Posterior cingulate gyrus (tissue), 11 donors: Measurements from ENCODE around the gene C1QTNF7.

ENCODE experiments used
- DNase-seq, 10 donors: peaks; one replicate each; pipeline versions ENCODE4 v3.0.0 to v3.0.0-alpha.2; 2020 to 2021; ENCODE audit warnings: mixed read lengths in 3 of 10
- intact Hi-C: fragments of 100-400 bp; cut with DNase I; formaldehyde crosslinking; loops from one replicate; pipeline ENCODE4 v1.15.1; 2023

The C1QTNF7 gene, protein sequence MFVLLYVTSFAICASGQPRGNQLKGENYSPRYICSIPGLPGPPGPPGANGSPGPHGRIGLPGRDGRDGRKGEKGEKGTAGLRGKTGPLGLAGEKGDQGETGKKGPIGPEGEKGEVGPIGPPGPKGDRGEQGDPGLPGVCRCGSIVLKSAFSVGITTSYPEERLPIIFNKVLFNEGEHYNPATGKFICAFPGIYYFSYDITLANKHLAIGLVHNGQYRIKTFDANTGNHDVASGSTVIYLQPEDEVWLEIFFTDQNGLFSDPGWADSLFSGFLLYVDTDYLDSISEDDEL

DNA sequence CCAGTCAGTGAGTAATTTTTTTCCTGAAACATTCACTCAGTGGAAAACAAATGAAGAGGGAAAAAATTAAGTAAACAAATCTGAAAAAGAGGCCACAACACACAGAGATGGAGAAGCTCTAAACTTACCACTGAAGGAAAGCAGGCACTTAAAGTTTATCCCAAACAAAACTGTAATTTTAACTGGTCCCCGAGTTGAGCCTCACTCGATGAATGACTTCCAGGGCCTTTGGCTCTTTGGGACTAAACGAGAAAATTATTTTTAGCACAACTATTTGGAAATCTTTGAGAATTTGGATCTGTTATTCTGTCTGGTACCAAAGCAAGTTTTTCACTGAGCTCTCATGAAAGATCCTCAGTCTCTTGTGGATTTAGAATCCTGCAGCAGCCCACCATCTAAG is at the start of gene C1QTNF7:
C1QTNF7 (plus strand) TSS at position 333 of the 400 bp plus-strand sequence. CDS start 7,711 bp downstream, outside the sequence.
- no peak for DNase-seq

GRCh38 chr4:15378062-15378461 is 49.8 kb upstream of the C1QTNF7 start:
- intact Hi-C loops: no loop called here
- no peak for DNase-seq

More for the DNA sequence above, at the start of gene C1QTNF7:
- intact Hi-C loops: no loop called here

DNA sequence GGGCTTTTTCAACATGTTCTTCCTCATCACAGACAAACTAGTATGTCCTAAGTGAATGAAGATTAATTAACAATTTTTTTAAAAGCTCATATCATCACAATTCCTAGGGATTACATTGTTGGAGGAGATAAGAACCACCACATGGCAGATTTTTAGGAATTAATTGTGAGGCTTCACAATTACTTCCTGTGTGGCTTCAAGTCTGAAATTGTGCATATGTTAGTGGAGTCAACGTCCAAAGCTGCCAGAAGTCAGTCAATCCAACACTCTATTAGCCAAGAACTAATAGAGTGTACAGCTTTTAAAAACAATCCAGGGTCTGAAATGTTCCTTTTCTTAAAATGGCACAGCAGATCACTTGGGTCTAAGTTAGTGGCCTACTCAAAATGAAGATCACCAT is 49.3 kb upstream of the C1QTNF7 start:
- no peak for DNase-seq
- intact Hi-C loops: no loop called here

DNA sequence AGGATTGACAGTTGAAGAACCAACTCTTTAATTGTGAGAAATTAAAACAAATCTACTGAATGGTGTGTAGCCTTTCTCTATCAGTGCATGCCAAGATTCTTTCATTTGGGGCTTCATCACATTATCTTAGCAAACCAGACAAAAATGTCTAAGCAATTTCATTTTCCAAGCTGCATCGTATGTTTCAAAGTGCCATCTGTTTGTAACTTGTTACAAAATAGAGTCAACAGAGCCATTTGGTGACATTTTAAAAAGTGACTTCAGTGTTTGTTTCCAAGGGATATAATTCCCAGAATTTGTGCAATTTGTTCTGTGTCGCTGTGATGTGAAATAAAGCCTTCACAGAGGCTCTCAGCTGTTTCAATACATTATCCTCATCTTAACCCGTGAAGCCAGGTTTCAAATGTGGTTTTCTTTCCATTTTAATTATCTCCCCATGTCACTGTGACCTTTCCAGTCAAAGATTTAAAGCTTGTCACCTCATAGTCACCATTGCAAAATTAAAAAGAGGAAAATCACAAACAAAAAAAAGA is 46.0 kb upstream of the C1QTNF7 start:
- intact Hi-C loops: no loop called here
- no peak for DNase-seq

DNA sequence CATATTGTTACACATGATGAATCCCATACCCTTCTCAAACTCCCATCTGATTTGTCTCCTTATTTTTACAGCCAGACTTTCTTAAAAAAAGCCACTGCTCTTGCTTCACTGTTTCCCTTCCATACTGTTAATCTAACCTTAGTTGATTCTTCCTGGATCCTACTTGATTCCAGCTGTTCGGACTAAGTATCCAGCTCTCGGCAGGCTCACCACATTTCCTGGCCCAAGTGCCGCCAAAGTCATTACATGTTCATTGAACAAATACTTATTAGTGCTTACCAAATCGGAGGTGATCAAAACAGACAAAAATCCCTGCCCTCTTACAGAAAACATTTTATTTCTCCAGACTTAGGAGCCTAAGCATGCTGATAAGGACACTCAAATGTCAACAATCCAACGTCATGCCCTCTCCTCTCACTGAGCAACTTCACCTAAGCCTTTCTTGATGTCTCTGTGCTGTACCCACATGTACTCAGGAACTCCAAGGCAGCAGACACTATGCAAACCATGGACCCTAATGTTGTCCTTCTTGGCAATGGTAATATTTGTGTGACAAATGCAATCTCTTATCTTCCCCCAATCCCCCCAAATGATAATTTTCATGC is 45.1 kb upstream of the C1QTNF7 start:
- DNase-seq: no peak
- intact Hi-C loops: no loop called here

GRCh38 chr4:15385515-15385914 is 42.3 kb upstream of the C1QTNF7 start:
- intact Hi-C loops: no loop called here
- DNase-seq: no peak

- peak in 2 of 10 donors; percentile 23 to 65 for DNase-seq
- intact Hi-C loops: no loop called here
These were observed 41.9 kb upstream of the C1QTNF7 start for GRCh38 chr4:15385928-15386327.

DNA sequence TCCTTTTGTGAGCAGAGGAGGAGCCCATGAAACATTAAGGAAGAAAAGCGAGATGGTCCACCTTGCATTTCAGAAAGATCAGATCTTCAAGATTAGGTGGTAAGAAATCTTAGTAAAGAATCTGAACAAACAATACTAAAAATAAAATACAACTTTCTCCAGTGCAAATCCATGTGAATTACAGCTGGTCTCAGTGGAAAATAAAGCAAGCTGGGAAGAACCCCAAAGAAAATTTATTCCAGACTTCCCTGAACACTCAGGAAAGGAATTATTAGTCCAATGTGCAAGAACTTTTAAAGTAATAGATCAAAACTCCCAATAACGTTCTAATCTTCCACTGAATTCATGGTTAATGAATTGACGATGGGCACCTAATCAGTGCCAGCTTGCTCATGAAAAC is 37.3 kb upstream of the C1QTNF7 start:
- DNase-seq: no peak
- intact Hi-C loops: loop anchor here (10.0 kb wide), 1 partner anchor 156 kb away; no protein-coding TSS in a partner anchor

DNA sequence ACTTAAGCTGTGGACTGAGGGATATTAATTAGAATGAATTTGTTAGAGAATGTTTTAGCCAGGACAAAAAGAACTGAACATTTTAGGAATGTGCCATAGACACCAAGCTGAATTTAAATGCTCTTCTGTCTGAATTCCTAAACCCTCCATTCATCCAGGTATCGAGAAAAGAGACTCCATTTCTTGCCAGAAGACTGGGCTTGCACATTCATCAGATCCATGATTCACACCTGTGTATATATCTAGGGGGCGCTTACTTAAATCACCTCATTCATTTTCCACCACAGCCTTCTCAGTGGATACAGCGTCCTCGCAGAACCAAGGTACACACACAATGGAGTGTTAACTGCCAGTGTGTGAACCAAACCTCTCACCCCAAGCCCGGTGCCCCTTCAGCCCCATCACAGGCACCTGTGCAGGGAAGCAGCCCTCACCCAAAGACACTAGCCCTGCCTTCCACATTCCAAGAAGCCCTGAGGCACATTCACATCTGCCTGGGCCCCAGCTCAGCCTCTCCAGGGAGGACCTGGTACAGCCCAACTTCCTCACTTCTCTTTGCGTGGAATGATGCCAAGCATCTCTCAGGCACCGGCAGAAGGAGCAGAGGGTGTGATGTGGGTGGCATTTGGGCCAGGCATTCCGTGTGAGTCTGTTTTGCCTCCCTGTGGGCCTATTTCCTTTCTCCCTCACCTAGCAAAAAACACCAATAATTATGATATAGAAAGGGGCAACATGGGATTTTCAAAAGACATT is 35.6 kb upstream of the C1QTNF7 start:
- intact Hi-C loops: loop anchor here (10.0 kb wide), 1 partner anchor 157 kb away; no protein-coding TSS in a partner anchor
- DNase-seq: peak in 5 of 10 donors; percentile 14 to 84 (median 70)

GRCh38 chr4:15395311-15395710 is 32.5 kb upstream of the C1QTNF7 start:
- intact Hi-C loops: loop anchor here (10.0 kb wide), 1 partner anchor 161 kb away; no protein-coding TSS in a partner anchor
- no peak for DNase-seq

DNA sequence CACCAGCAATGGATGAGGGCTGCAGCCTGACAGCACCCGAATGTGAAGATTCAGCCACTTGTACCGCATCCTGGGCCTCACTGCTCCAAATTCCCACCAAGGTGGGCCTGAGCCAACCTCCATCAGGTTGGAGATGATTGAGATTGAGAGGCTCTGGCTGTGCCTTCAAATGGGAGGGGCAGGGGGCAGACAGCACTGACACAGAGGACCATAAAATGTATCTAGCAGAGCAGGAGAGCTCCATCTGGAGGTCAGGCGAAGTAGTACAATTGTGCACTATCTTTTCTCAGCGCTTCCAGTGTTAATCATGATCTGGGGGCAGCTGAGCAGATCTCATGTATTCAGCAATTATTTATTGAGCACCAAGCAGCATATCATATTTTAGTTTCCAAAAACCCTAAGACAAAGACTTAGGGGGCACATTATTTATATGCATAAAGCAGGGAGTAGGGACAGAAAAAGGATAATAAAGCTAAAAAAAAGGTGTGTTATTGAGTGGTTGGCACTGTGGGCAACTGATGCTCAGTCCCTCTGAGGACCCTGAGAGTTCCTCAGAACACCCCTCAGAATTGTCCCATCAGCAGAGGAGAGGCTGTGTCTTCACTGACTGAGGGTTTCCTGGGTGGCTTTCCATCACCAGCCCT is 31.6 kb upstream of the C1QTNF7 start:
- intact Hi-C loops: loop anchor here (10.0 kb wide), 1 partner anchor 161 kb away; no protein-coding TSS in a partner anchor
- peak in 5 of 10 donors; percentile 13 to 80 (median 33) for DNase-seq

GRCh38 chr4:15398001-15398400 is 29.8 kb upstream of the C1QTNF7 start:
- intact Hi-C loops: loop anchor here (10.0 kb wide), 1 partner anchor 163 kb away; no protein-coding TSS in a partner anchor
- no peak for DNase-seq

DNA sequence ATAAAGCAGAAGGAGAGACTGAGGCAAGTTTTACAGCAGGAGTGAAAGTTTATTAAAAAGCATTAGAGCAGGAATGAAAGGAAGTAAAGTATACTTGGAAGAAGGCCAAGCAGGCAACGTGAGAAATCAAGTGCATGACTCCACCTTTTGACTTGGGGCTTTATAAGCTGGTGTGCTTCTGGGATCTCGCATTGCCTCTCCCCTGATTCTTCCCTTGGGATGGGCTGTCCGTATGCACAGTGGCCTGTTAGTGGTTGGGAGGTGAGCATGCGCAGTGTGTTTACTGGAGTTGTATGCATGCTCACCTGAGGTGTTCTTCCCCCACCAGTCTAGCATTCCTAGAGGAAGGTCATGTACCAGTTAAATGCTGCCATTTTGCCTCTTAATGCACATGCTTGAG is 29.1 kb upstream of the C1QTNF7 start:
- intact Hi-C loops: loop anchor here (10.0 kb wide), 1 partner anchor 164 kb away; no protein-coding TSS in a partner anchor
- DNase-seq: no peak

GRCh38 chr4:15400226-15400625 is 27.6 kb upstream of the C1QTNF7 start:
- no peak for DNase-seq
- intact Hi-C loops: no loop called here

GRCh38 chr4:15400981-15401671 is 26.7 kb upstream of the C1QTNF7 start:
- intact Hi-C loops: no loop called here
- peak in 1 of 10 donors; percentile 75 for DNase-seq

DNA sequence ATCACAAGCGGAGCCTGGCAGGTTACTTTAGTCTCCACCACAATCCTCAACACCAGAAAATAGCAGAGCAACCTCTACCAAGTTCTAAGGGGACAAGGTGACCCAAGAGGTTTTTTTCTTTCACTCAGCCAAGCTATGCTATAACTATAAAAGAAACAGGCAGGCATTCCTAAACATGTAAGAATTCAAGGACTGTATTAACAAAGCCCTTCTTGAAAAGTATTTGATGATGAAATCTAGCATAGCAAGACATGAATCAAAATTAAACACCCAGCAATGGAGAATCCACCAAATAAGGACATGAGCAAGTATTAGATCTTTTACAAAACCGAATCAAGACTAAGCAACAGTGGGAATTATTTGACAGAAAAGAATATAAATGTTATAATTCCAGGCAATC is 25.7 kb upstream of the C1QTNF7 start:
- intact Hi-C loops: no loop called here
- DNase-seq: no peak

DNA sequence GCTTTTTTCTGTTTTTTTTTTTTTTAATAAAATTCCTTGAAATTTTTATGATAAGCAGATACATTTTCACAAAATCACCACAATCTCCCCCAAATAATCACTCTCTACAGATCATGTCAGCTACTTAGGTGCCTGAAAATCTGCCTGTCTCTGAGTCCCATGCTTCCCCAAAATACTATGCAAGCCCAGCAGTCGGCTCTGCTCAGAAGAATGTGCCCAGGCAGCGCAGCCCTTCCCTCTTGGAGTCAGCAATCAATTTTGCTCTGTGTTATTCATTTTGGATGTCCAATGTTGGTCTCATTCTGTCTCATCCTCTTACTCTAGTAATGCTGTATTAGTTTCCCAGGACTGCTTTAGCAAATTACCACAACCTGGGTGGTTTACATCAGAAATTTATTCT is 24.9 kb upstream of the C1QTNF7 start:
- intact Hi-C loops: no loop called here
- no peak for DNase-seq

- intact Hi-C loops: no loop called here
- no peak for DNase-seq
These were observed 22.8 kb upstream of the C1QTNF7 start for GRCh38 chr4:15405018-15405417.

DNA sequence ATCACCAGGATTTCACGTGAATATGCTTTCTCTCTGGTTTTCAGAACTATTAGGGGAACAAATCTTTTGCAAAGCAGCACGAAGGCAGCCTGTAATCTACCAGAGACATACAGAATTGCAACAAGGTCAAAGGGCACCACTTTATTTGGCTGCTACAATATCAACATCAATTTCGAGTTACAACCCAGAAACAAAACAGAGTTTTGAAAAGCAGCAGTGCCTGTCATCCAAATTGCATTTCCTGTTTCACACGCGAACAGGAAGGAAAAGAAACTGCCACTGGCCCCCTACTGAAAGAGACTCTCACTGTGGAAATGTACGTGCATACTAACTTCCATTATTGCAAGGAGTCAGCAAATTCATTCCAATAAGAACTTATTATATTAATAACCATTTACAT is 17.1 kb upstream of the C1QTNF7 start:
- intact Hi-C loops: no loop called here
- DNase-seq: no peak

- intact Hi-C loops: no loop called here
These were observed 15.4 kb upstream of the C1QTNF7 start for GRCh38 chr4:15412461-15412860.

More at GRCh38 chr4:15412461-15412860, 15.4 kb upstream of the C1QTNF7 start:
- DNase-seq: no peak
